ENCODE results near the gene KRTAP10-11. TPM values are rescaled to one million over a fixed set of nuclear protein-coding genes. Genes with fewer than 3 reads are reported as not detected.

The KRTAP10-11 gene
- total and polyA plus RNA-seq, 2 donors (not counting 1 experiment from before 2014, with no cell fraction given) = not detected

DNA sequence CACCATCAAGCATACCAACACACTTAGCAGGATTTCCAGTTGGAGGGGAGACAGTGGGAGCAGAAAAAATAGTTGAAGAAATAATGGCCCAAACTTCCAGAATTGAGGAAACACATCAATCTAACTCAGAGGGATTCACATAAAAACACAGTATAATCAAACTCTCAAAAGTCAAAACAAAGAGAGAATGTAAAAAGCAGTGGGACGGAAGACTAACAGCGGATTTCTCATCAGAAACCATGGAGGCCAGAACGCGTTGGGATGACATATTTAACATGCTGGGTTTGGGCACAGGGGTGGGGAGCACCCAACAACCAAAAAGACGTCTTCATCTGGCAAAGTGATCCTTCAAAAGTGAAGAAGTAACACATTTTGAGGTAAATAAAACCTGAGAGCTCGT is 26.3 kb upstream of the KRTAP10-11 start:
- H3K9me3 Mint-ChIP-seq (ENCODE audit: insufficient read depth) = peaks cover 22% of the 10 kb centered on the region
- CTCF ChIA-PET = no interaction called here

DNA sequence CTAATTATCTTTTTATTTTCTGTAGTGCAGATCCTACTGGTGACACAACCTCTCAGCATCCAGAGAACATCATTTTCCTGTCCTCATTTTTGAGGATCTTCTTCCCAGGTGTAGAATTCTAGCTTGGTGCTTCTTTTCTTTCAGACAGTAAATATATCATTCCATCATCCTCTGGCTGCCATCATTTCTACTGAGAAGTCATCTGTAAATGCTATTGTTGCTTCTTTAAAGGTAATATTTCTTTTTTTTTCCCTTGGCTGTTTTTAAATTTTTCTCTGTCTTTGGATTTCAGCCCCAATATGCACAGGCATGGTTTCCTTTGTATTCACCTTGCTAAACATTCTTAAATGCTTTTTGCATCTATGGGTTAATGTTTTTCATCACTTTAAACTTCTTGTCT is 22.6 kb upstream of the KRTAP10-11 start:
- peaks cover 8% of the 10 kb centered on the region for H3K4me1 Mint-ChIP-seq
- ChIA-PET CTCF (no interaction called here), POLR2A (no interaction called here)
- TF ChIP-seq, protein P1, sequence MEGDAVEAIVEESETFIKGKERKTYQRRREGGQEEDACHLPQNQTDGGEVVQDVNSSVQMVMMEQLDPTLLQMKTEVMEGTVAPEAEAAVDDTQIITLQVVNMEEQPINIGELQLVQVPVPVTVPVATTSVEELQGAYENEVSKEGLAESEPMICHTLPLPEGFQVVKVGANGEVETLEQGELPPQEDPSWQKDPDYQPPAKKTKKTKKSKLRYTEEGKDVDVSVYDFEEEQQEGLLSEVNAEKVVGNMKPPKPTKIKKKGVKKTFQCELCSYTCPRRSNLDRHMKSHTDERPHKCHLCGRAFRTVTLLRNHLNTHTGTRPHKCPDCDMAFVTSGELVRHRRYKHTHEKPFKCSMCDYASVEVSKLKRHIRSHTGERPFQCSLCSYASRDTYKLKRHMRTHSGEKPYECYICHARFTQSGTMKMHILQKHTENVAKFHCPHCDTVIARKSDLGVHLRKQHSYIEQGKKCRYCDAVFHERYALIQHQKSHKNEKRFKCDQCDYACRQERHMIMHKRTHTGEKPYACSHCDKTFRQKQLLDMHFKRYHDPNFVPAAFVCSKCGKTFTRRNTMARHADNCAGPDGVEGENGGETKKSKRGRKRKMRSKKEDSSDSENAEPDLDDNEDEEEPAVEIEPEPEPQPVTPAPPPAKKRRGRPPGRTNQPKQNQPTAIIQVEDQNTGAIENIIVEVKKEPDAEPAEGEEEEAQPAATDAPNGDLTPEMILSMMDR (IDR thresholded peaks at IDR 0.05) = no peak
- TF ChIP-seq EZH2 (IDR thresholded peaks at IDR 0.05; ENCODE audit: borderline replicate concordance, insufficient read depth, low read depth, low read length, poor library complexity, severe bottlenecking) = no peak
- no peak overlapping the region for H3K4me3 Mint-ChIP-seq
- H2AFZ ChIP-seq (ENCODE audit: insufficient read depth, low read depth, low read length, poor library complexity, severe bottlenecking) = no peak overlapping the region
- H3K4me3 ChIP-seq (ENCODE audit: control extremely low read depth in 1 of 5, extremely low read depth in 1 of 5, insufficient read depth in 1 of 5, low read depth in 2 of 5, low read length in 4 of 5) = no peak overlapping the region
- peaks cover 7% of the 10 kb centered on the region for H3K27me3 Mint-ChIP-seq
- H3K36me3 ChIP-seq (replicated peaks in 1 of 2; ENCODE audit: control extremely low read depth in 1 of 2, control insufficient read depth in 1 of 2, extremely low read depth in 1 of 2, insufficient read depth in 2 of 2, low read length in 1 of 2) = no peaks in the 10 kb centered on the region
- no peaks in the 10 kb centered on the region for H3K79me2 ChIP-seq (ENCODE audit: control insufficient read depth, insufficient read depth, low read length)
- DNase-seq (no peak), ATAC-seq (ENCODE audit: low read depth) (no peak)
- H3K27ac ChIP-seq (ENCODE audit: low read length in 2 of 2) = no peak overlapping the region
- no peaks in the 10 kb centered on the region for H4K20me1 ChIP-seq (ENCODE audit: control insufficient read depth, insufficient read depth, low read length, poor library complexity, severe bottlenecking)
- no peak overlapping the region for H3K9ac ChIP-seq (ENCODE audit: low read length)
- H3K9me3 Mint-ChIP-seq (ENCODE audit: insufficient read depth) = peaks cover 21% of the 10 kb centered on the region
- H3K9me3 ChIP-seq (ENCODE audit: control extremely low read depth in 1 of 3, control insufficient read depth in 2 of 3, insufficient read depth in 1 of 3, low read length in 2 of 3) = peaks cover 0 to 31% (median 20%) of the 10 kb centered on the region in 3 donors
- H3K4me1 ChIP-seq (ENCODE audit: control insufficient read depth in 2 of 2, insufficient read depth in 2 of 2, low read length in 2 of 2) = peaks cover 7 to 9% of the 10 kb centered on the region in 2 donors
- no peak overlapping the region for H3K4me2 ChIP-seq (replicated peaks; ENCODE audit: low read depth, low read length, poor library complexity, severe bottlenecking)
- H3K27ac Mint-ChIP-seq = no peak overlapping the region
- peaks cover 0 to 17% (median 0%) of the 10 kb centered on the region in 4 experiments for H3K27me3 ChIP-seq (replicated peaks in 1 of 4; ENCODE audit: control extremely low read depth in 1 of 4, control insufficient read depth in 3 of 4, insufficient read depth in 4 of 4, low read length in 3 of 4)
- intact Hi-C loops (cut with micrococcal nuclease) = no loop called here

More for the DNA sequence above, 26.3 kb upstream of the KRTAP10-11 start:
- Histone ChIP-seq H3K4me3 (ENCODE audit: control extremely low read depth in 1 of 5, extremely low read depth in 1 of 5, insufficient read depth in 1 of 5, low read depth in 2 of 5, low read length in 4 of 5) (no peak overlapping the region), H3K4me1 (ENCODE audit: control insufficient read depth in 2 of 2, insufficient read depth in 2 of 2, low read length in 2 of 2) (peaks cover 11 to 13% of the 10 kb centered on the region in 2 donors), H3K9ac (ENCODE audit: low read length) (no peak overlapping the region), H4K20me1 (ENCODE audit: control insufficient read depth, insufficient read depth, low read length, poor library complexity, severe bottlenecking) (no peaks in the 10 kb centered on the region), H3K27me3 (replicated peaks in 1 of 4; ENCODE audit: control extremely low read depth in 1 of 4, control insufficient read depth in 3 of 4, insufficient read depth in 4 of 4, low read length in 3 of 4) (peaks cover 0 to 3% (median 0%) of the 10 kb centered on the region in 4 experiments), H3K4me2 (replicated peaks; ENCODE audit: low read depth, low read length, poor library complexity, severe bottlenecking) (no peak overlapping the region), H3K79me2 (ENCODE audit: control insufficient read depth, insufficient read depth, low read length) (no peaks in the 10 kb centered on the region), H2AFZ (ENCODE audit: insufficient read depth, low read depth, low read length, poor library complexity, severe bottlenecking) (no peak overlapping the region), H3K36me3 (replicated peaks in 1 of 2; ENCODE audit: control extremely low read depth in 1 of 2, control insufficient read depth in 1 of 2, extremely low read depth in 1 of 2, insufficient read depth in 2 of 2, low read length in 1 of 2) (no peaks in the 10 kb centered on the region), H3K27ac (ENCODE audit: low read length in 2 of 2) (no peak overlapping the region), H3K9me3 (ENCODE audit: control extremely low read depth in 1 of 3, control insufficient read depth in 2 of 3, insufficient read depth in 1 of 3, low read length in 2 of 3) (peaks cover 0 to 25% (median 20%) of the 10 kb centered on the region in 3 donors)
- intact Hi-C loops (cut with micrococcal nuclease) = no loop called here
- ATAC-seq (ENCODE audit: low read depth) (no peak), DNase-seq (no peak)
- H3K27ac Mint-ChIP-seq = no peak overlapping the region
- TF ChIP-seq, protein P1 (IDR thresholded peaks at IDR 0.05) = no peak
- no peak for TF ChIP-seq EZH2 (IDR thresholded peaks at IDR 0.05; ENCODE audit: borderline replicate concordance, insufficient read depth, low read depth, low read length, poor library complexity, severe bottlenecking)
- H3K27me3 Mint-ChIP-seq = peaks cover 3% of the 10 kb centered on the region
- no peak overlapping the region for H3K4me3 Mint-ChIP-seq
- 94% methylated on average over 5 of the region's 6 CpGs for WGBS (ENCODE audit: insufficient coverage)
- POLR2A ChIA-PET = no interaction called here
- H3K4me1 Mint-ChIP-seq = peaks cover 14% of the 10 kb centered on the region

Data from B cell (primary cell).